ENCODE data around the gene BTN1A1.
"Not testable (repeated sequence)": the region's sequence is repeated elsewhere in the genome, so short reads cannot be mapped to it uniquely, and the experiment has no call there.

BTN1A1 gene

DNA sequence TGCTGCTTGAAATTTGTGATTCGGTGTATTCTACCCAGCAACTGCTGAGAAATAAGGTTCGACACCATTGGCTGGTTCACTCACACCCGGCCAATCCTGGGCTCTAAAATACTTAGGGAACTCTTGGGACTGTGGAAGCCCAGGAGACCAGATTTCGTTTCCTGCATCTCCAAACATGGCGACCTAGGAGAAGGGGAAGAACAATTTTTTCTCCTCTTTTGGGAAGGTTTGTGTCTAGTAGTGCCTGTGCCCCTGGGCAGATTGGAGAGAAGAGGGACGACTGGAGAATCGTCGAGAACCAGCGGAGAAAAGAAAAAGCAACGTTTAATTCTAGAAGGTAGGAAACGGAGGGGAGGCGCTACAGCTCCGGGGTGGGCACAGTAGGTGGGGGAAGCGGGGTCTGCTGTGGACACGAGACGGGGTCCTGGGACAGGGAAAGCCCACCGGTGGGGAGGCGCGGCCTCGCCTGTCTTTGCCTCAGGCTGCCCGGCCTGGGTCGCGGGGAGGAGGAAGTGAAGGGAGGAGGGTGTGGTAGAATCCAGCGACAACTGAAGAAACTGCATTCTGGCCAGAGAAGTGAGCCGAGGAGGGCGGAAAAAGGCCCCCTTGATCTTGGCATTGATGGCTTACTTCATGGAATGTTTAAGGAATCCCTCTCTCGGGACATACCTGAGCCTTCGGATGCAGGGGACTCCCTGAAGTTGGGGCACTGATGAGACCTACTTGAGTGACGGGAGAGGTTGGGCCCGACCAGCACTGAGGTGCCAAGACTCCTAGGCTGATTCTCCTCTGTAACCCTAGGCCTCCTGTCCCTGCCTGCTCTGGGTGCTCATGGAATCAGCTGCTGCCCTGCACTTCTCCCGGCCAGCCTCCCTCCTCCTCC lies 42.1 kb upstream of the BTN1A1 start, which contains the start of gene BTN2A1:
Gene BTN2A1, plus strand, starts transcription at position 150 of the 883 bp plus-strand sequence. Its CDS starts 682 bp downstream, at position 832.
- peak; percentile 87 for DNase-seq (ENCODE audit: extremely low spot score)
- CTCF ChIA-PET, result no interaction called here
- TF ChIP-seq, protein P1, sequence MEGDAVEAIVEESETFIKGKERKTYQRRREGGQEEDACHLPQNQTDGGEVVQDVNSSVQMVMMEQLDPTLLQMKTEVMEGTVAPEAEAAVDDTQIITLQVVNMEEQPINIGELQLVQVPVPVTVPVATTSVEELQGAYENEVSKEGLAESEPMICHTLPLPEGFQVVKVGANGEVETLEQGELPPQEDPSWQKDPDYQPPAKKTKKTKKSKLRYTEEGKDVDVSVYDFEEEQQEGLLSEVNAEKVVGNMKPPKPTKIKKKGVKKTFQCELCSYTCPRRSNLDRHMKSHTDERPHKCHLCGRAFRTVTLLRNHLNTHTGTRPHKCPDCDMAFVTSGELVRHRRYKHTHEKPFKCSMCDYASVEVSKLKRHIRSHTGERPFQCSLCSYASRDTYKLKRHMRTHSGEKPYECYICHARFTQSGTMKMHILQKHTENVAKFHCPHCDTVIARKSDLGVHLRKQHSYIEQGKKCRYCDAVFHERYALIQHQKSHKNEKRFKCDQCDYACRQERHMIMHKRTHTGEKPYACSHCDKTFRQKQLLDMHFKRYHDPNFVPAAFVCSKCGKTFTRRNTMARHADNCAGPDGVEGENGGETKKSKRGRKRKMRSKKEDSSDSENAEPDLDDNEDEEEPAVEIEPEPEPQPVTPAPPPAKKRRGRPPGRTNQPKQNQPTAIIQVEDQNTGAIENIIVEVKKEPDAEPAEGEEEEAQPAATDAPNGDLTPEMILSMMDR (IDR thresholded peaks at IDR 0.05; ENCODE audit: control extremely low read depth, extremely low read depth, low read depth, missing control alignments), result no peak
- POLR2A ChIA-PET, result no interaction called here

DNA sequence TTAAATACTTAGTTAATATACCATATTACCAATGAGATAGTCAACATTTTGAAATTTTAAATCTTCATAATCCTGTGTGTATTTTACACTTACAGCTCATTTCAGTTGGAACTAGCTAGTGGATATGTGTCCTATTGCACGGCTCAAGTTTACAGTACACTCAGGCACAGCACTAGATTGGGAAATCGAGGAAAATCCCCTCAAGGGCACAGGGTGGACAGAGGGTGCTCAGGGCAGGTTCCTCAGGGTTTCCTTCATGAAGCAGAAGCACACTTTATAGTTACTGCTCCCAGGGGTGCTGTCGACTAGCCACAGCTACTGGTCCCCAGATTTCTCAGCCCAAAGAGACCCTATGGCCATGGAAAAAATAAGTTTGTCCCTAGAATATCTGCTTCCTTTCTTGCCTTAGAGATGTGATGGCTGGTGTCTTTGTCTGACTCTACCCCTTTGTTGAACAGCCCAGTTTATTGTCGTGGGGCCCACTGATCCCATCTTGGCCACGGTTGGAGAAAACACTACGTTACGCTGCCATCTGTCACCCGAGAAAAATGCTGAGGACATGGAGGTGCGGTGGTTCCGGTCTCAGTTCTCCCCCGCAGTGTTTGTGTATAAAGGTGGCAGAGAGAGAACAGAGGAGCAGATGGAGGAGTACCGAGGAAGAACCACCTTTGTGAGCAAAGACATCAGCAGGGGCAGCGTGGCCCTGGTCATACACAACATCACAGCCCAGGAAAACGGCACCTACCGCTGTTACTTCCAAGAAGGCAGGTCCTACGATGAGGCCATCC lies 40.9 kb upstream of the BTN1A1 start:
- ChIA-PET CTCF (no interaction called here), POLR2A (no interaction called here)
- TF ChIP-seq, protein P1 (IDR thresholded peaks at IDR 0.05; ENCODE audit: control extremely low read depth, extremely low read depth, low read depth, missing control alignments), result no peak

DNA sequence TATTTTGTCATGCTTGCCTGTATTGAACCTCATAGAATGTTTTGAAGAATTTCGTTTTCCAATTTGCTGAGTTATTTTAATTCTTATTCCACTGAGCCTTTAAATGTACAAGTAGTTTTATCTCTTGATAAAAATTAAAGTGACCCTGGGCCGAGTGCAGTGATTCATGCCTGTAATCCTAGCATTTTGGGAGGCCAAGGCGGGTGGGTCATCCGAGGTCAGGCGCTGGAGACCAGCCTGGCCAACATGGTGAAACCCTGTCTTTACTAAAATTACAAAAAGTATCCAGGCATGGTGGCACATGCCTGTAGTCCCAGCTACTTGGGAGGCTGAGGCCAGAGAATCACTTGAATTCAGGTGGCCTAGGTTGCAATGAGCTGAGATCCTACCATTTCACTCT lies 38.8 kb upstream of the BTN1A1 start:
- POLR2A ChIA-PET; DNase-seq (ENCODE audit: extremely low spot score): not testable (repeated sequence)
- CTCF ChIA-PET, result interaction anchor here (1.4 to 2.4 kb wide), 3 partner anchors 11 to 19 kb away, joined by 4 to 11 read pairs (median 5); no protein-coding TSS in a partner anchor

More for the DNA sequence above, 40.9 kb upstream of the BTN1A1 start:
- no peak for DNase-seq (ENCODE audit: extremely low spot score)

DNA sequence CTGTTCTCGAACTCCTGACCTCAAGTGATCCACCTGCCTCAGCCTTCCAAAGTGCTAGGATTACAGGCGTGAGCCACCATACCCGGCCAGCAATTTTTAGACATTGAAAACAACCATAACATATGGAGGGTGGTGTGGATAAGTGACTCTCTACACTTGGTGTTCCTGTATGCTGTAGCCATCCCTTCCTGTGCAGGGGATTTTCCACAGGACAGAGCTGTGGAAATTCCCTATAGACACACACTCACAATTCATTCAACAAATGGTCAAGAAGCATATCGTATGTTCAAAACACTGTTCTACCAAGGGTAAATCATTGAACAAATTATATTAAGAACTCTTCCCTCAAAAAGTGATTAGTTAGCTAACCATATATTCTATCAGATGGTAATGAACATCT lies 36.1 kb upstream of the BTN1A1 start:
- ChIA-PET POLR2A (interaction anchor here (0.9 kb wide), 1 partner anchor 10 kb away, joined by 3 read pairs; no protein-coding TSS in a partner anchor), CTCF (interaction anchor here (1.1 to 2.4 kb wide), 5 partner anchors 8 to 122 kb away, joined by 3 to 5 read pairs (median 4); no protein-coding TSS in a partner anchor)
- TF ChIP-seq, protein P1 (IDR thresholded peaks at IDR 0.05; ENCODE audit: control extremely low read depth, extremely low read depth, low read depth, missing control alignments), result no peak
- DNase-seq (ENCODE audit: extremely low spot score), result no peak

DNA sequence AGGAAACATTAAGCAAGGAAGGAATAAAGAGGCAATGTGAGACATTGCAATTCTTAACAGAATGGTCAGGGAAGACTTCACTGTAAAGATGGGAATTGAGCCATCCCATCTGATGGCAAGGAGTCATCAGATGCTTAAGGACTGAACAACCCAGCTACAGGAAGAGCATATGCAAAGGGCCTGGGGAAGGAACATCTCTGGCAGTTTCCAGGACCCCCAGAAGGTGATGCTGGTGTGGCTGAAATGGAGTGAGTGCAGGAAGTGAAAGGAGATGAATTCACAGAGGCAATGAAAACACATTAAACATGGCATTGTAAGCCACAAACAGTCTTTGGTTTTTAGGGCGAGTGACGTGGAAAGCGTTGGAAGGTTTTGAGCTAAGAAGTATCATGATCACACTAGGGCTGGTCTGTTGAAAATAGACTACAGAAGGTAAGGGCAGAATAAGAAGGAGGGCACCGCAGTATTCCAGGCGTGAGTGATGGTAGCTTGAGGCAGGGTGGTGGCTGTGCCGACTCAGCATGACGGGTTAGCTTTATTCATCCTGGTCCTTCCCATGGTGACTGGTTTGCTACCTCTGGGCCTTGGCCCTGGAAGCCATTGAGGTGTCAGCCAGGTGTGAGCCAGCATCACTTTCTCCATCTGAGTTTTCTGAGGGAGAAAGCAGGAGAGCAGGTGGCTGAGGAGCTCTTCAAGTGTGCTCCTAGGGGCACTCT lies 35.5 kb upstream of the BTN1A1 start:
- POLR2A ChIA-PET, result interaction anchor here (0.9 kb wide), 1 partner anchor 9 kb away, joined by 3 read pairs; no protein-coding TSS in a partner anchor
- CTCF ChIA-PET, result interaction anchor here (1.1 to 2.1 kb wide), 4 partner anchors 8 to 123 kb away, joined by 3 to 4 read pairs (median 4); no protein-coding TSS in a partner anchor
- DNase-seq (ENCODE audit: extremely low spot score), result no peak
- TF ChIP-seq, protein P1 (IDR thresholded peaks at IDR 0.05; ENCODE audit: control extremely low read depth, extremely low read depth, low read depth, missing control alignments), result no peak

DNA sequence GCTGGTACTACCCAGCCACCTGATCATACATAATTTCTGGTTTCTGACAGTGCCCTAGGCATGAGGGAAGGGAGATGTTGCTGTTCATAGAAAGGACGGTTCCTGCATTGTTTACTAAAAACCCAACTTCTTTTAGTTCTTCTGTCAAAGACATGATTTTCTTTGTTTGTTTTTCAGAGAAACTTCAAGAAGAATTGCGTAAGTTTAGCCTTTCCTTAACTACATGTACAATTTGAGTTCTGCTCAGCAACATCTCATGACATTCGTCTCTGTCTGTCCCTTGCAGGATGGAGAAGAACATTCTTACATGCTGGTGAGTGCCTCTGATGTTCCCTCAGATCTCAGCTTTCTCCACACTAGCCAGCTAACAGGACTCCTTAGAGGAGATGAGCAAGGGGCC lies 34.3 kb upstream of the BTN1A1 start:
- DNase-seq (ENCODE audit: extremely low spot score), result no peak
- ChIA-PET CTCF (no interaction called here), POLR2A (no interaction called here)
- TF ChIP-seq, protein P1 (IDR thresholded peaks at IDR 0.05; ENCODE audit: control extremely low read depth, extremely low read depth, low read depth, missing control alignments), result no peak

All from GM10248 (cell line).